Dendritic cell treated with granulocyte-macrophage colony-stimulating factor and Interleukin-4, amounts not matched to agents 40 ng/mL and 50 ng/mL, for 4 days (primary cell): ENCODE results near the gene TPRN.

ENCODE experiments used
- H3K27ac Mint-ChIP-seq: one replicate; pipeline ENCODE4 v1.8.0; 2022; ENCODE audit warnings: mild to moderate bottlenecking, mixed read lengths
- H3K27me3 Mint-ChIP-seq: one replicate; pipeline ENCODE4 v1.8.0; 2022; ENCODE audit warnings: mild to moderate bottlenecking, mixed read lengths
- H3K36me3 Mint-ChIP-seq: one replicate; pipeline ENCODE4 v1.8.0; 2022; ENCODE audit warnings: low read depth, mixed read lengths
- H3K4me1 Mint-ChIP-seq: one replicate; pipeline ENCODE4 v1.8.0; 2022; ENCODE audit warnings: low read depth, mixed read lengths
- H3K4me3 Mint-ChIP-seq: one replicate; pipeline ENCODE4 v1.8.0; 2022; ENCODE audit warnings: mild to moderate bottlenecking, moderate library complexity, mixed read lengths
- H3K9me3 Mint-ChIP-seq: one replicate; pipeline ENCODE4 v1.8.0; 2022; ENCODE audit warnings: mixed read lengths
- intact Hi-C: fragments of 100-400 bp; cut with micrococcal nuclease; formaldehyde crosslinking; loops from one replicate; pipeline ENCODE4 v1.15.0; 2022

Gene TPRN

GRCh38 chr9:137224830-137225694, 24.5 kb upstream of the TPRN start, which contains the start of gene CYSRT1:
CYSRT1 (plus strand) TSS chr9:137225174; CDS start chr9:137225622, 448 bp downstream.
- H3K27me3 Mint-ChIP-seq = peaks cover 45% of the 10 kb centered on the region
- peaks cover 23% of the 10 kb centered on the region for H3K4me1 Mint-ChIP-seq
- no peaks in the 10 kb centered on the region for H3K36me3 Mint-ChIP-seq
- H3K9me3 Mint-ChIP-seq = no peaks in the 10 kb centered on the region
- H3K4me3 Mint-ChIP-seq = peak within 1 kb of the TSS; percentile 86
- intact Hi-C loops = loop anchor here (5.0 kb wide), 2 partner anchors 38 to 178 kb away; partner anchors contain the start of genes ANAPC2, NPDC1 and SSNA1
- H3K27ac Mint-ChIP-seq = peak within 1 kb of the TSS; percentile 87

- no peaks in the 10 kb centered on the region for H3K36me3 Mint-ChIP-seq
- intact Hi-C loops = loop anchor here (2.0 to 5.0 kb wide), 2 partner anchors 19 to 36 kb away; partner anchors contain the start of genes ANAPC2, NDOR1, SSNA1 and TMEM203
- peaks cover 31% of the 10 kb centered on the region for H3K4me1 Mint-ChIP-seq
- H3K9me3 Mint-ChIP-seq = no peaks in the 10 kb centered on the region
- H3K27ac Mint-ChIP-seq = peak overlapping the region; percentile 87
- peaks cover 32% of the 10 kb centered on the region for H3K27me3 Mint-ChIP-seq
- peak overlapping the region; percentile 86 for H3K4me3 Mint-ChIP-seq
Observed at GRCh38 chr9:137223078-137223970, 22.8 kb upstream of the TPRN start.

- Mint-ChIP-seq H3K9me3 (no peaks in the 10 kb centered on the region), H3K36me3 (peaks cover 6% of the 10 kb centered on the region), H3K4me3 (peak within 1 kb of the TSS; percentile 86), H3K27ac (peak within 1 kb of the TSS; percentile 87), H3K4me1 (peaks cover 35% of the 10 kb centered on the region), H3K27me3 (peaks cover 27% of the 10 kb centered on the region)
- intact Hi-C loops = loop anchor here (2.0 to 5.0 kb wide), 2 partner anchors 18 to 35 kb away; partner anchors contain the start of genes ANAPC2, NDOR1, SSNA1 and TMEM203
Observed at GRCh38 chr9:137222190-137223077, 21.9 kb upstream of the TPRN start, which contains the start of gene RNF208. RNF208 (minus strand) TSS chr9:137222240; CDS start chr9:137221212, 1,028 bp downstream.

- H3K27me3 Mint-ChIP-seq = peaks cover 22% of the 10 kb centered on the region
- no peak overlapping the region for H3K27ac Mint-ChIP-seq
- H3K4me1 Mint-ChIP-seq = peaks cover 40% of the 10 kb centered on the region
- H3K36me3 Mint-ChIP-seq = peaks cover 15% of the 10 kb centered on the region
- intact Hi-C loops = loop anchor here (2.0 to 5.0 kb wide), 2 partner anchors 17 to 34 kb away; partner anchors contain the start of genes ANAPC2, NDOR1, SSNA1 and TMEM203
- H3K9me3 Mint-ChIP-seq = no peaks in the 10 kb centered on the region
- H3K4me3 Mint-ChIP-seq = peak overlapping the region; percentile 6
Observed at GRCh38 chr9:137221506-137222111, 21.1 kb upstream of the TPRN start.

GRCh38 chr9:137221095-137221505, 20.6 kb upstream of the TPRN start:
- Mint-ChIP-seq H3K36me3 (peaks cover 20% of the 10 kb centered on the region), H3K4me1 (peaks cover 45% of the 10 kb centered on the region), H3K27ac (no peak overlapping the region), H3K27me3 (peaks cover 17% of the 10 kb centered on the region), H3K4me3 (peak overlapping the region; percentile 40), H3K9me3 (no peaks in the 10 kb centered on the region)
- intact Hi-C loops = loop anchor here (5.0 kb wide), 1 partner anchor 34 kb away; the partner anchor contains the start of genes ANAPC2 and SSNA1

GRCh38 chr9:137220317-137221094, 20.0 kb upstream of the TPRN start:
- H3K4me1 Mint-ChIP-seq = peaks cover 43% of the 10 kb centered on the region
- H3K36me3 Mint-ChIP-seq = peaks cover 26% of the 10 kb centered on the region
- intact Hi-C loops = loop anchor here (5.0 kb wide), 1 partner anchor 33 kb away; the partner anchor contains the start of genes ANAPC2 and SSNA1
- no peaks in the 10 kb centered on the region for H3K9me3 Mint-ChIP-seq
- no peak overlapping the region for H3K27ac Mint-ChIP-seq
- H3K4me3 Mint-ChIP-seq = peak overlapping the region; percentile 40
- peaks cover 14% of the 10 kb centered on the region for H3K27me3 Mint-ChIP-seq

- Mint-ChIP-seq H3K4me3 (no peak overlapping the region), H3K36me3 (peaks cover 32% of the 10 kb centered on the region), H3K27ac (no peak overlapping the region), H3K4me1 (peaks cover 39% of the 10 kb centered on the region), H3K27me3 (peaks cover 14% of the 10 kb centered on the region), H3K9me3 (no peaks in the 10 kb centered on the region)
- intact Hi-C loops = loop anchor here (5.0 kb wide), 1 partner anchor 33 kb away; the partner anchor contains the start of genes ANAPC2 and SSNA1
Observed at GRCh38 chr9:137219757-137220316, 19.3 kb upstream of the TPRN start.

GRCh38 chr9:137218754-137219271, 18.3 kb upstream of the TPRN start:
- H3K27me3 Mint-ChIP-seq = peaks cover 14% of the 10 kb centered on the region
- peaks cover 39% of the 10 kb centered on the region for H3K4me1 Mint-ChIP-seq
- H3K4me3 Mint-ChIP-seq = no peak overlapping the region
- H3K36me3 Mint-ChIP-seq = peaks cover 43% of the 10 kb centered on the region
- H3K27ac Mint-ChIP-seq = peak overlapping the region; percentile 62
- intact Hi-C loops = no loop called here
- no peaks in the 10 kb centered on the region for H3K9me3 Mint-ChIP-seq

- peaks cover 48% of the 10 kb centered on the region for H3K36me3 Mint-ChIP-seq
- no peaks in the 10 kb centered on the region for H3K9me3 Mint-ChIP-seq
- intact Hi-C loops = no loop called here
- no peak overlapping the region for H3K4me3 Mint-ChIP-seq
- peaks cover 39% of the 10 kb centered on the region for H3K4me1 Mint-ChIP-seq
- peak overlapping the region; percentile 62 for H3K27ac Mint-ChIP-seq
- peaks cover 14% of the 10 kb centered on the region for H3K27me3 Mint-ChIP-seq
Observed at GRCh38 chr9:137218212-137218753, 17.7 kb upstream of the TPRN start.

GRCh38 chr9:137217276-137218211, 17.0 kb upstream of the TPRN start:
- H3K27me3 Mint-ChIP-seq = peaks cover 14% of the 10 kb centered on the region
- H3K36me3 Mint-ChIP-seq = peaks cover 55% of the 10 kb centered on the region
- H3K27ac Mint-ChIP-seq = peak overlapping the region; percentile 51
- no peaks in the 10 kb centered on the region for H3K9me3 Mint-ChIP-seq
- H3K4me1 Mint-ChIP-seq = peaks cover 32% of the 10 kb centered on the region
- peak overlapping the region; percentile 28 for H3K4me3 Mint-ChIP-seq
- intact Hi-C loops = no loop called here
